Hematopoietic multipotent progenitor cell treated with erythropoietin and hydrocortisone succinate and interleukin-3 and kit ligand, for 17 days (in vitro differentiated cells): ENCODE data around the gene ASB3.
"Not testable (repeated sequence)": the region's sequence is repeated elsewhere in the genome, so short reads cannot be mapped to it uniquely, and the experiment has no call there.

Experiments
- DNase-seq: peaks from one replicate; pipeline ENCODE4 v3.0.0-alpha.2; 2015; ENCODE audit warnings: low spot score

Gene ASB3

DNA sequence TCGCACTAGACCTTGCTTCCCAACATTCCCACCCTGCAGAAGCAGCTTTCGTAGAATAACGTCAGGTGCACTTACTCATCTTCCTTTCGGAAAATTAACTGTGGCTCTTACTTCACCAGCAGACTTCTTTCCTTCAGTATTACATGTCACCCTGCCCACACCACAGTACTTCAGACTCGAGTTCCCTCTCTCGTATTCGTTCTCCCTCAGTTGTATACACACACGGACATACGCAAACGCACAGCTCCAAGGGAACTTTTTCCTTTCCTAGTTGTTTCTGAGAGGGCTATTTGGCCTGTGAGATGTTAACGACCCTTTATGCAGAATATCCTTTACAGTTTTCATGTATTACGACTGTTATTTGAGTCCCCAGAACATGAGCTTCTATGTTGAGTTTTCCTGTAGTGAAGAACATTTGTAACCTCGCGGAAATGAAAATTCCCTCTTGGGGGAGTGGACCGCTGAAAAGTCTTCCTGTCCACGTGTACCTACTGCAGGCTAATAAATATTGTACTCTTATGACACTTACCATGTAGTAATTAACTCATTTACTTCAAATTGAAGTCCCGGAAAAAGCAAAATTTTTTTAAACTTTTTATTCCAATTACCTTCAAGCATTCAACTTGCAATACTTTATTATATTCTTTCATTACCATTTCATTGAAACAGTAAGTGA, 999 bp upstream of the ASB3 start:
- peak; percentile 31 for DNase-seq

DNA sequence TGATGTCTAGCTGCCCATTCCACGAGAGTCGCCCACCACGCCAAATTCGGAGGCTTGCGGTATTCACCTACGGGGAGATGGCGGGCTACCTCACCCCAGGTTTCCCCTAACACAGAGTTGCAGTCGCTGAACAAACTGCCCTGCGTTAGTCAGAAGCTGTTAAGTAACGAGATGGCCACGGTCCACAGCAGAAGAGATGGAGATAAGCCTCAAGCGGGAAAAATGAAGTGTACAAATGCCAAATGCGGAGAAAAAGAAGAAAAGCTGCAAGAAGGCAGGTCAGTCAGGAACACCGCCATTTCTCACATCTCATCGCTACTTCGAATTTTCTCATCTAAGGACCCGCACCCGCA, 425 bp downstream of the ASB3 start:
- peak; percentile 62 for DNase-seq

DNA sequence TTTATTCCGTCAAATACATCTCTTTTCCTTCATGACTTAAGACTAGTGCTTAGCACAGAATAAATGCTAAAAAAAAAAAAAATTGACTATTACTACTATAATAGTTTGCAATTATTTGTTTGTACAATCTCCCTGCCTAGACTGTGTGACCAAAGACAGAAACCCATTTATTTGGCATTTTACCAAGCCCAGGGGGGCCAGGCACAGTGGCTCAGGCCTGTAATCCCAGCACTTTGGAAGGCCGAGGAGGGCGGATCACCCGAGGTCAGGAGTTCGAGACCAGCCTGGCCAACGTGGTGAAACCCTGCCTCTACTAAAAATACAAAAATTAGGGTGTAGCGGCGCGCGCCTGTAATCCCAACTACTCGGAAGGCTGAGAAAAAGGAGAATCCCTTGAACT, 1.4 kb downstream of the ASB3 start:
- DNase-seq: no peak

DNA sequence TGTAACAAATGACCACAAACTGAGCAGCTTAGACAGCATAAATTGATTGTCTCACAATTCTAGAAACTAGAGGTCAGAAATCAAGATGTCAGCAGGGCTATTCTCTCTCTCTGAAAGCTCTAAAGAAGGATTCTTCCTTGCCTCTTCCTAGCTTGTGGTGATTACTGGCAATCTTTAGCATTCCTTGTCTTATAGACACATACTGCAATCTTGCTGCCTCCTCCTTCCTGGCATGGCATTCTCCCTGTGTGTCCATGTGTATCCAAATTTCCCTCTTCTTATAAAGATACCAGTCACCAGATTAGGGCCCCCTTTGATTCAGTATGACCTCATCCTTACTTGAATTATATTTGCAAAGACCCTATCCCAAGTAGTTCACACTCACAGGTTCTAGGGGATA, 2.3 kb downstream of the ASB3 start:
- DNase-seq: no peak

DNA sequence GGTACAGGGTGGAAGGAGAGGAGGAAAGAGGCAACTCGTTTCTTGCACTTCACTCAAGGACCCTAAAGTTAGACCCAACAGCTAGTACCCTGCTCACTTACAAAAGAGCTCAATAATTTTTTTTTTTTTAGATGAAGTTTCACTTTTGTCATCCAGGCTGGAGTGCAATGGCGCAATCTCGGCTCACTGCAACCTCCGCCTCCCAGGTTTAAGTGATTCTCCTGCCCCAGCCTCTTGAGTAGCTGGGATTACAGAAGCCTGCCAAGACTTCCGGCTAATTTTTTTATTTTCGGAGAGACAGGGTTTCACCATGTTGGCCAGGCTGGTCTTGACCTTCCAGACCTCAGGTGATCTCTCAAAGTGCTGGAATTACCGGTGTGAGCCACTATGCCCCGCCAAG, 4.1 kb downstream of the ASB3 start:
- no peak for DNase-seq

DNA sequence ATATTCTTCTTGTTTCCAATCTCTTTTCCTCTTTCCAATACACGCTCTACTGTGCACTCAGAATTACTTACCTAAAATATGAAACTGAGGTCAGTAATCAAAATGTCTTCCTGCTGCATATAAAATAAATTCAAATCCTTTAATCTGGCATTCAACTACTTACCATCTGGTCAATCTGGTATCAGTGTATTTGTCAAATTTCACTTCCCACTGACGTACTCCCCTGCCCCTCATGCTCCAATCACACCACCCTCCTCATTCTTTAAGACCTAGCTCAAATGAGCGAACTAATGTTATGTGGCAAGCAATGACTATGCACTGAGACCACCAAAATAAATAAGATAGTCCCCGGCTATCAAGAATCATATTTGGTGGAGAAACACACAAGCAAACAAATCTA, 6.7 kb downstream of the ASB3 start:
- no peak for DNase-seq

DNA sequence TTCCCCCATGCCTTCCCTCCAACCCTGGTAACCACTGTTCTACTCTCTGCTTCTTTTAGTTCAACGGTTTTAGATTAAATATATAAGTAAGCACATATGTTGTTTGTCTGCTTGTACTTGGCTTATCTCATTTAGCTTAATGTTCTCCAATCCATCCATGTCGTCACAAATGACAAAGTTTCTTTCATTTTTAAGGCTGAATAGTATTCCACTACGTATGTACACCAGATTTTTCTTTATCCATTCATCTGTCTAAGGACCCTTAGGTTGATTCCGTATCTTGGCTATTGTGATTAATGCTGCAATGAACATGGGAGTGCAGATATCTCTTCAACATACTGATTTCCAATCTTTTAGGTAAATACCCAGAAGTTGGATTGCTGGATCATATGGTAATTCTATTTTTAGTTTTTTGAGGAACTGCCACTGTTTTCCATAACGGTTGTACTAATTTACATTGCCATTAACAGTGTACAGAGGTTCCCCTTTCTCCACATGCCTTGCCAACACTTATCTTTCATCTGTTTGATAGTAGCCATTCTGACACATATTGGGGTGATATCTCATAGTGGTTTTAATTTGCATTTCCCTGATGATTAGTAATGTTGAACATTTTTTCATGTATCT, 8.1 kb downstream of the ASB3 start:
- DNase-seq: no peak

DNA sequence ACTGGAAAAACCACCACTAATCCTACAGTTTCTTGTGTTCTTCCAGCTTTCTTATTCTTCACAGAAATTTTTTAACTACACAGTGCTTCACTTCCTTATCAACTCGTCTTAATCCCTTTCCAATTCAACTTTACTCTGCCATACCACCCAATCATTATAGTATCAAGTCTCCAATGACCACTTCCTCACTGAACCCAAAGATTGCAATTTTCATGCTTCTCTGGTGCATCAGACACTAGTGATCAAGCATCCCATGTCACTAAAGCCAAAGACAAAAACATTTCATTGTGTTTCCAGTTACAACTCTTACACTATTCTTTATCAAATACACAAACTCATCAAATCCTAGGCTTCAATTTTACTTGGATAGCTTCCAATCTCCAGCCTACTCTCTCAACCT, 9.6 kb downstream of the ASB3 start:
- DNase-seq: no peak

DNA sequence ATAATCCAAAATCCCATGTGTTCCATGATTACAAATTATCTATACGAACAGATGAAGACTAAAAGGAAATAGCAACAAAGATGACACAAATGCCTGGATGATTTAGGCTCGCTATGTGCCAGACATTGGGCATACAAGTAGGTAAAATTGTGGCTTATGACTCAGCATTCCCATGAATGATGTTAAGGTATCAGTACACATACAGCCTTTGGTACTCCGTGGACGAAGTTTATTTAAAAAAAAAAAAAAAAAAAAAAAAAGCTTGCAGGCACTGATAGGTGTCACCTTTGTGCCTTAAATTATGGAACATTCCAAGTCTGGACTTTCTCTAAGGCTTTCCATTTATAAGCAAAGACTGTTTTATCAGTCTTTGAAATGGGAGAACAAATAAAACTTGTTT, 16.5 kb downstream of the ASB3 start:
- DNase-seq: peak; percentile 77

DNA sequence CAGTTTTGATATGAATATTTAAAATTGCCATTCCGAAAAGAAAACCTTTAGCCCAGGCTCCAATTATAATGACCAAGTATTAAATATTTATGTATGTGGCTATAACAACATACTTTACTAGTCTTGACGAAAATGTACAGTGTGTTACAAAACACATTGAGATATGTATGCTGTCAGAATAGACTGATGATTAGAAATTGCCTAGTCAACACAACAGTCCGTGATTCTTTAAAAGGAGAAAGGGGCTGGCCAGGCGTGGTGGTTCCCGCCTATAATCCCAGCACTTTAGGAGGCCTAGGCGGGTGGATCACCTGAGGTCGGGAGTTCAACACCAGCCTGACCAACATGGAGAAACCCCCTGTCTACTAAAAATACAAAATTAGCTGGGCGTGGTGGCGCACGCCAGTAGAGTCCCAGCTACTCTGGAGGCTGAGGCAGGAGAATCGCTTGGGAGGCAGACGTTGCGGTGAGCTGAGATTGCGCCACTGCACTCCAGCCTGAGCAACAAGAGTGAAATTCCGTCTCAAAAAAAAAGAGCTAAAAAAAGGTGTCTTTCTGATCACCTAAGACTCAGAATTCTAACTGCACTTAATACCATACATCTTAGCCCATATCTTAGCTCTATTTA, 17.3 kb downstream of the ASB3 start:
- no peak for DNase-seq

DNA sequence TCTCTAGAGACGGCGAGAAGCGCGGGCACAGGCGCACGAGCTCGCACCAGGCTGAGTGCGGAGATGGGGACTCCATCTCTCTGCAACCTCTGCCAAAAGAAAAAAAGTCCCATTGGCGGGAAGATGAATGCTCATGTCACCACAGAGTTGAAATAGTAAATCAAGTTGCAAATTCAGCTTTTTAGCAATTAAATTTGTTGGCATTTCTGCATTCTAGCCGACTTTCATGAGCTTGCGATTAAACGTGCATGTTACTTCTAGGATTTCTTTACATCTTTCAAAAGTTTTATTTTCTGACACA, 18.6 kb downstream of the ASB3 start:
- peak; percentile 55 for DNase-seq

DNA sequence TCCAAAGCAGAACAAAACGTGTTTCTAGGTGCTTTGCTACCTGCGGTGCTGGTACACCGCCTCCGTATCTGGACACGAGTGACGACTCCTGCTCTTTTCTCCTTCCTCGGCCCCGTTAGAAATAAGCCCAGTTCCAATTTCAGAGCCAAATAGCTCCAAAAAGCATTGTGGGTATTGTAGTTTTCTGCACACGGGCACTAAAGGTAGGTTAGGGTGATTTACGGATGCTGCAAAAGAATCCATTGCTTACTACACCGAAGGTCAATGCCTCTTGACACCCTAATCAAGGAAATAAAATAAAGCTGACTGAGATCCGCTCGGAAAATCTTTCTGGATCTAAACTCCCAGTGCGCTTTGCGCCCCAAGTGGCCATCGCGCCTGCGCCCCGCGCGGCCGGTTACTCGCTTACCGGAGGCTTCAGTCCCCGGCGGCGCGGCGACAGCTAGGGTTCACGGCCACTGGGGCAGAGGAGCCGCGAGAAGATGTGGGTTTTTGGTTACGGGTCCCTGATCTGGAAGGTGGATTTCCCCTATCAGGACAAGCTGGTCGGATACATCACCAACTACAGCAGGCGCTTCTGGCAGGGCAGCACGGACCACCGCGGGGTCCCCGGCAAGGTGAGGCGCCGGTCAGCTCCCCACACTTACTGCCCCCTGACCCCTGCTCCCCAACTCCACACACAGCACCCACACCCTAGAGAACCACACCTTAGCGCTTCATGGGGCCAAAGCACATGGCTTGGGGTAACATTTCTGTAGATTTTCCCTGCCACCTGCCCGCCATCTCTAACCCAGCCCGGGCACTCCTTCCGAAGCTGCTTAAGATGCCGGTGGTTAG, 19.1 kb downstream of the ASB3 start, which contains the start of gene CHAC2:
CHAC2 (plus strand) TSS at position 400 of the 837 bp plus-strand sequence; CDS start at position 483, 83 bp downstream.
- DNase-seq: peak; percentile 90

DNA sequence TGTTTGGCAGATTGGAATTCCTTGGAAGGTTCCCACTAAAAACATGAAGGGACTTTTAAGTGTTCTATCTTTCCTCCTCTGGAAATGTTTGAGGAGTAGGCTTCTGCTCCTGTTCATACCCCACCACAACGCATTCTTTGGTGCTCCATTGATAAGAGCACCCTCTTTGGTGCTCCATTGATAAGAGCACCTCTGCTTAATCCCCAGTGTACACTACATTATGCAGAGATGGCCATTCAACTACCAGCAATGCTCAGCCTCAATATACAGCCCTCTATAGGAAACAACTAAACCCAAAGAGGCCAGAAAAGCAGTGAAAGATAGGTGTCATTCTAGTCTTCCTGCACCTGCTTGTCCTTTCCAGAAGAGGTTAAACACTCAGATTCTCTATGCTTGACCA, 21.0 kb downstream of the ASB3 start:
- no peak for DNase-seq

DNA sequence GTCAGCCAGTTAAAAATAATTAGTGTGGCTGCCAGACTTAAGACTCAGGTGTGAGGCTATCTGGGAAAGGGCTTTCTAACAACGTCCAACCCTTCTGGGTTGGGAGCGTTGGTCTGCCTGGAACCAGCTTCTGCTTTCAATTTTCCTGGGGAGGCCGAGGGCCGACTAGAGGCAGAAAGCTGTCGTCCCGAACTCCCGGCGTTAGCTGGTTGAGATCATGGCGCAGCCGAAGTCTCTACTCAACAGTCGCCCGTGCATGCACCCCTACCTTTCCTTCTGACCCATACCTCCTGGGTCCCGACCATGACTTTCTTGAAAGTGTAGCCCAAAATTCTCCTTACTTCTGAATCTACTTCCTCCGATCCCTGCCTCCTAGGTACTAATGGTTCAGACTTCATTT, 29.5 kb downstream of the ASB3 start:
- DNase-seq: not testable (repeated sequence)

DNA sequence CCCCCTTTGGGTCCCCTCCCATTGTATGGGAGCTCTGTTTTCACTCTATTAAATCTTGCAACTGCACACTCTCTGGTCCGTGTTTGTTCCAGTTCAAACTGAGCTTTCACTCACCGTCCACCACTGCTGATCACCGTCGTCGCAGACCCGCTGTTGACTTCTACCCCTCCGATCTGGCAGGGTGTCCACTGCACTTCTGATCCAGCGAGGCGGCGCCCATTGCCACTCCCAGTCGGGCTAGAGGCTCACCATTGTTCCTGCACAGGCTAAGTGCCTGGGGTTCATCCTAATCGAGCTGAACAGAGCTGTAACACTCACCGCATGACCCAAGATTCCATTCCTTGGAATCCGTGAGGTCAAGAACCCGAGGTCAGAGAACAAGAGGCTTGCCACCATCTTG, 30.1 kb downstream of the ASB3 start:
- DNase-seq: no peak

DNA sequence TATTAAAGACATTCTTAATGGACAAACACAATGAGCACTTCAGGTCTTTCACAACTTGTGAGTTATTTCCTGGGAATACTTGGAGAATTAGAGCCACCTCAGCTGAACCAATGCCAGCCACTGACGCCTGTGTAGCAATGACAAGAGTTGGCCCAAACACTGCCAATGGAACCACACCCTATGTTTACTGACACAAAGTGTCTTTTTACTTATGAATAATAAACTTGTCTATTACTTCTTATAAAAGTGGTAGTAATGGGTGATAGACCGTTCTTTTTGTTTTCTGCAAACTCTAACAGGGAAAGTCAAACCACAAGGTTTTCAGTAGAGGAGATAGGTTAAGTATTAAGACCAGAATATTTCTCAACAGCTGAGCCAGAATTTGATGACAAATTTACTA, 31.6 kb downstream of the ASB3 start:
- peak; percentile 83 for DNase-seq

DNA sequence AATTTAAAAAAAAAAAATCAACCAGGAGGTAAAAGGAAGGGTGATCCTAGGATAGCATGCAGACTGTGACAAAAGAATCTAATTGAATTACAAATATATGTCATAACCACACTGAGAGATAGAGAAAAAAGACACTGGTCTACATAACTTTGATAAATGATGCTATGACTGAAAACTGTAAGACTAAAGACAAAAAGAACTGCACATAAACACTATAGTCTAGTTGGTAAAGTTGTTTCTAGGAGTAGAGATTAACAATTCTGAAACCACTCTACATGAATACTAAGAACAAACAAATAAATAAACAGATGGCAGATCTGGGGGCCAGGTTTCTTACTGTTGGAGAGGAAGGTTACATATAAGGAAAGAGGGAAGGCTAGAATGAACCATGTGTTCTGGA, 33.7 kb downstream of the ASB3 start:
- no peak for DNase-seq

DNA sequence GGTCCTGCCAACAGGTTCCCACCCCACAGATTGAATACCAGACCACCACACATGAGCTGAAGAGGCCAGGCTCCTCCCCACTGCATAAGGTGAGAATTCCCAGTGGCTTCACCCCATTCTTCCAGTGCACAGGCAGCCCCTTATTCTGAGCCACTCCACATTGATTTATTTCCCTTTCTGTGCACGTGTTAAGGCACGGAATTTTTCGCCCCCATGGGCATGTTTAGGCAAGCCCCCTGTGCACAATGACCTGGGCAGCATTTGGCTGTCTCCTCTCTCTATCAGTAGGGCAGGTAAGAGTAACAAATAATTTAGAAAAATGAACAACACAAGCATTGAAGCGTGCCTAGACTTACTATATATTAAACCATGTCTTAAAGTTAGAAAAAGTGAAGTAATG, 34.4 kb downstream of the ASB3 start:
- no peak for DNase-seq

DNA sequence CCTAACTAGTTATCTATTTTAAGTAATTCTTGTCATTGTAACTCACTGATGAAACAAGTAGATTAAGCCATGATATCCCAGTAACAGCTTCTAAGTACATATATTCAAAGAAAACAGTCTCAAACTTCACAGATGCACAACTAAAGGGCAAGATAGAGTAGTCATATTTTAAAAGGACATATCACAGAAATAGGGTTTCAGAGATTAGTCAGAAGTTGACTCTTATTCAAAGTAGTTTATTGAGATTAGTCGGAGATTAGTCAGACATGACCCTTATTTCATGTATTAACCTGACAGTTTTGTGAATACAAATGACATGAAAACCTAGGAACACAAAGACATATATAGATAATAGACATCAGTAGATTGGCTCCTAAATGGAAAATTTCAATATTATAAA, 35.0 kb downstream of the ASB3 start:
- no peak for DNase-seq

DNA sequence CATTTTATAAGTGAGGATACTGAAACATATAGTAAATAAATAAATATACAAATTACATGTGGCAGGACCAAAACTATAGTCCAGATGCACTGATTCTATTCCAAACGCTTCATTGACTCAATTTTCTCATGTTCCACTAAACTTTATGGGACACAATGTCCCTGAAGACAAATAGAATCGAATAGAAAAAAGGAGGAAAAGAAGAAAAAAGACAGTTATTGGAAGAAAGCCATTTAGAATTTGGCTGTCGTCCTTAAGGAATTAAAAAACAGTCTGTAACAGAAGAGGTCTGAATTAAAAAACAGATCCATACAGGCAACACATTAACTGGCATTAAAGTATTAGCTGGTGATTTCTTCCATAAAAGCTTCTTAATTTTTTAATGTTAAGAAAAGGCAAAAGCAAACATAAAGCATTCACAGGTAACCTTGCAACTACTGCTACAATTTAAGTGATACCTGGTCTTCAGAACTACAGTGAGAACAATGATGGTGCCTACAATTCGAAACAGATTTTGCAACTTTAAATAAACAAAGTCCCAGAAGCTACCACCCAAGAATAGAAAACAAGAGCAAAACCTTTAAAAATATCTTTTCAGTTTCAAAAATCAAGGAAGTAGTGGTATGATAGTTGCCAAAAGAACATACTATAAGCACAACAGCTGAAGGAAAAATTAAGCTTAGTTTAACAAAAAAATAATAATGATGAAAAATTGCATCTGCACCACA, 36.5 kb downstream of the ASB3 start:
- DNase-seq: no peak

DNA sequence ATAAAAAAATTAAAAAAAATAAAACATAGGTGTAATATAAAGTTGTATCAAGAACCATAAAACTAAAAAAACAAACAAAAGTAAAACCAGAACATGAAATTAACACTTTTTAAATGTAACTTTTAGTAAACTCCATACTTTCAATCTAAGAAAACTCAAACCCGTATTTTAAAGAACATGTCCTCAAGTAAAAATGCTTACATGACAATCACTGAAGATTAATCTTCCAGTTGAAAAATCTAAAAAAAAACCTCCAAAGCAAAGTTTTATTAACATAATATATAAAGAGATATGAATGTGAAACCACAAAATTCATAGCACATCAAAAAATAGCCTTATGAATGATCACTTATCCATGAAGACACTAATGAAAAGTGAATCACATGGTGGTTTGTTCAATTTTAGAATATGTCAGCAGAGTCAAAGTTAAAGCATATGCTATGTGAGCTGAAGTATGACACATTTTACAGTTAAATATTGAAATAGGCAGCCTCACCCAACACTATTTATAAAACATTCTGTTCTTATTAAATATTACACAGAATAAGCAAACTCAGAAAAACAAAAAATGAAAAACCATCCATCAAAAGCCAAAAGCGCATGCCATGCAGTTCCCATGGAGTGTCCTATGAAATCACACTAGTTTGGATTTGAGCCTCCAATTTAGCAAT, 42.2 kb downstream of the ASB3 start:
- no peak for DNase-seq

DNA sequence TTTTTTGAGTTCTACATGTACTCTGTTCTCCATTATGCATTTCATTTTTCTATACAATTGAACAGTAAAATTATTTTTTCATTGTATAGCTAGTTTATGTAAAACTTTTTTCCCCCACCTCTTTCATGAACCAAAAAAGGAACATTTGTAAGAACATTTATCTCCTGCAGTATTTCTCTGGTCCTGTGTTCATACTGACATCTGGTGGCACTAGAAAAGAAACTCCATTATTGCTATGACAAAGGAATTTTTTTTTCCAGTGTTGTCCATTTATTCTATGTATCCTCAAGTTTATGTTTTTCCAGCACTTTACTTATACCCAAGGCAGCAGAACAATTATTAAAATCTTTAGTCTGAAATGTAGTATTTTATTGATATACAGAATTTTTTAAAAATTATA, 46.6 kb downstream of the ASB3 start:
- DNase-seq: peak; percentile 60
